ENCODE data around the gene PSMC5.

DNA sequence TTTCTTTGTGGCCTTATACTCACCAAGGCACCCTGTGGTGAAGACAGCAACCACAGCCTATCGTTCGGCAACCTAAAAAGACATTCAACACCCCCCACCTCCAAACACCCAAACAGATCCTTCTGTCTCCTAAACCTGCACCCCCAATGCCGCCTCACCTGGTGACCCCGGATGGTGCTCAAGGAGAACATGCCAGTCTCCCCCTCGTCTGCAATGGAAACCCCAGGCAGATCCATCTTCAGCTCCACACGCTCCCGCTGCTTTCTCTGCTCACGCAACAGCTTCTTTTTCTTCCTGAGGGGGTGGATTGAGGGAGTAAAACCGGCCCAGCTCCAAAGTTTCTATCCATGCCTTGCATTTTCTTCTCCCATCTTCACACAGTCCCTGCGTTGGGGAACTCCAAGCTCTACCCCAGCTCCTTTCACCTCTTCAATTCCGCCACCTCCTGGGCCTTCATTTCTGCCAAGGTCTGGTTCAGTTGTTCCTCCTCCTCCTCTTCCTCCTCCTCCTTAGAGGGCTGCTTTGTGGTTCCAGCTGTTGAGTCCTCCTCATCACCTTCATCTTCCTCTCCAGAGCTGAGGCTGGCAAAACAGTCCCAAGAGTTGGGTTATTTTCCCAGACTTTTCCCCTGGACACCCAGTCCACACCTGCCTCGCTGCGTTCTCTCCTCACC is 3.4 kb upstream of the PSMC5 start:
- TF ChIP-seq POLR2AphosphoS5 (IDR thresholded peaks at IDR 0.05) (no peak), CTCF (IDR thresholded peaks at IDR 0.05) (no peak)

Measured in breast epithelium (tissue), 3 donors.